ENCODE data around the gene KLF6.
"Not testable (repeated sequence)": the region's sequence is repeated elsewhere in the genome, so short reads cannot be mapped to it uniquely, and the experiment has no call there.

Gene KLF6

GRCh38 chr10:3734111-3734510, 50.9 kb downstream of the KLF6 start:
- no peak overlapping the region for H3K4me3 ChIP-seq (ENCODE audit: low read depth in 1 of 2, low read length in 2 of 2)

DNA sequence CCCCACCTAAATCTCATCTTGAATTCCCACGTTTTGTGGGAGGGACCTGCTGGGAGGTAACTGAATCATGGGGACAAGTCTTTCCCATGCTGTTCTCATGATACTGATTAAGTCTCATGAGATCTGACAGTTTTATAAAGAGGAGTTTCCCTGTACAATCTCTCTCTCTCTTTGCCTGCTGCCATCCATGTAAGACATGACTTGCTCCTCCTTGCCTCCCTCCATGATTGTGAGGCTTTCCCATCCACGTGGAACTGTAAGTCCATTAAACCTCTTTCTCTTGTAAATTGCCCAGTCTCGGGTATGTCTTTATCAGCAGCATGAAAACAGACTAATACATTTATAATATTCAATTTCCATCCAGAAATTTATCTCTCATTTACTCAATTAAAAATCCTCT, 52.8 kb downstream of the KLF6 start:
- H3K4me3 ChIP-seq (ENCODE audit: low read depth in 1 of 2, low read length in 2 of 2); H3K9me3 ChIP-seq (ENCODE audit: control insufficient read depth in 1 of 2, low read length in 2 of 2); H3K27me3 ChIP-seq (ENCODE audit: low read depth, low read length); H3K27ac ChIP-seq (ENCODE audit: low read length); H3K36me3 ChIP-seq (ENCODE audit: control insufficient read depth in 1 of 2, insufficient read depth in 2 of 2, low read length in 2 of 2); H3K4me1 ChIP-seq (ENCODE audit: control insufficient read depth in 1 of 2, insufficient read depth in 2 of 2, low read length in 2 of 2): not testable (repeated sequence)

More at GRCh38 chr10:3734111-3734510, 50.9 kb downstream of the KLF6 start:
- no peaks in the 10 kb centered on the region for H3K4me1 ChIP-seq (ENCODE audit: control insufficient read depth in 1 of 2, insufficient read depth in 2 of 2, low read length in 2 of 2)
- no peaks in the 10 kb centered on the region for H3K9me3 ChIP-seq (ENCODE audit: control insufficient read depth in 1 of 2, low read length in 2 of 2)
- no peaks in the 10 kb centered on the region for H3K27me3 ChIP-seq (ENCODE audit: low read depth, low read length)
- no peaks in the 10 kb centered on the region for H3K36me3 ChIP-seq (ENCODE audit: control insufficient read depth in 1 of 2, insufficient read depth in 2 of 2, low read length in 2 of 2)
- H3K27ac ChIP-seq (ENCODE audit: low read length) = no peak overlapping the region

GRCh38 chr10:3729397-3729976, 55.5 kb downstream of the KLF6 start:
- Histone ChIP-seq H3K36me3 (ENCODE audit: control insufficient read depth in 1 of 2, insufficient read depth in 2 of 2, low read length in 2 of 2) (no peaks in the 10 kb centered on the region), H3K4me1 (ENCODE audit: control insufficient read depth in 1 of 2, insufficient read depth in 2 of 2, low read length in 2 of 2) (no peaks in the 10 kb centered on the region), H3K9me3 (ENCODE audit: control insufficient read depth in 1 of 2, low read length in 2 of 2) (no peaks in the 10 kb centered on the region), H3K27me3 (ENCODE audit: low read depth, low read length) (no peaks in the 10 kb centered on the region), H3K27ac (ENCODE audit: low read length) (no peak overlapping the region), H3K4me3 (ENCODE audit: low read depth in 1 of 2, low read length in 2 of 2) (no peak overlapping the region)

DNA sequence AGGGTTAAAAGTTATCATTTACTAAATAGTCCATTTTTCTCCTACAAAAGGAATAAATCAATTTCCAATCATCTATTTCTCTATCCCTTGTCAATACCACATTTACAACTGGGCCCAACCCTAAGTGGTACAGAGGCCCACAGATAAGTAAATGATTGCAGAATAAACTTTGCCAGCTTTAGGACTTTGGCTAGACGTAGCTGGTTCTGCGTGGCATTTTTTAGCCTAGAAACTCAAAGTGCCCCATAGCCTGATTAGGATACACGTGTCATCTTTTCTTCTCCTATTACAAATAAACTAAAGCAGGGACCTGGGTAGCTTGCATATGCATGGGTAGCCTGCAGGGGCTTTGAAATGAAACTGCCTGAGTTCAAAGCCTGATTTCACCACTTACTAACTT, 56.4 kb downstream of the KLF6 start:
- Histone ChIP-seq H3K4me3 (ENCODE audit: low read depth in 1 of 2, low read length in 2 of 2) (no peak overlapping the region), H3K27ac (ENCODE audit: low read length) (no peak overlapping the region)

GRCh38 chr10:3727268-3727667, 57.7 kb downstream of the KLF6 start:
- H3K4me1 ChIP-seq (ENCODE audit: control insufficient read depth in 1 of 2, insufficient read depth in 2 of 2, low read length in 2 of 2) = no peaks in the 10 kb centered on the region
- H3K36me3 ChIP-seq (ENCODE audit: control insufficient read depth in 1 of 2, insufficient read depth in 2 of 2, low read length in 2 of 2) = no peaks in the 10 kb centered on the region
- H3K9me3 ChIP-seq (ENCODE audit: control insufficient read depth in 1 of 2, low read length in 2 of 2) = no peaks in the 10 kb centered on the region
- no peak overlapping the region for H3K4me3 ChIP-seq (ENCODE audit: low read depth in 1 of 2, low read length in 2 of 2)
- H3K27me3 ChIP-seq (ENCODE audit: low read depth, low read length) = no peaks in the 10 kb centered on the region
- no peak overlapping the region for H3K27ac ChIP-seq (ENCODE audit: low read length)

More for the DNA sequence above, 56.4 kb downstream of the KLF6 start:
- Histone ChIP-seq H3K9me3 (ENCODE audit: control insufficient read depth in 1 of 2, low read length in 2 of 2) (no peaks in the 10 kb centered on the region), H3K4me1 (ENCODE audit: control insufficient read depth in 1 of 2, insufficient read depth in 2 of 2, low read length in 2 of 2) (no peaks in the 10 kb centered on the region), H3K36me3 (ENCODE audit: control insufficient read depth in 1 of 2, insufficient read depth in 2 of 2, low read length in 2 of 2) (no peaks in the 10 kb centered on the region), H3K27me3 (ENCODE audit: low read depth, low read length) (no peaks in the 10 kb centered on the region)

Measured in muscle layer of duodenum (tissue), 2 donors.